ENCODE measurements around the gene DAAM2.

DNA sequence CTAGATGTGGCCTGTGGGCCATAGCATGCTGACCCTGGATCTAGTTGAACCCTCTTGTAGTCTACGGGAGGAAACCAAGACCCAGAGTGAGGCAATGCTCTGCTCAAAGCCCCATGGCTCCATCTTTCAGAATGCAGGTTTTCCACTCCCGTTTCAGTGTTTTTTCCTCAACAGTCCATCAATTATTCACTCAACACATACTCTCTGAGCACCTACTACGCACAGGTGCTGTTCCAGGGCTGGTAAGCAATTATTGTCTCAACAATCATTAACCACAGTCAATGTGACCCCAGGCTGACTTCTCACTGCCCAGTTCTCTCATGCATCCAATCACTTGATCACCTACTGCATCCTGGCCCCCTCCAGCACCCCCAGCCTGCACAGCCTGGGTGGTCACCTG lies 122.1 kb downstream of the DAAM2 start:
- TF ChIP-seq, protein P1, sequence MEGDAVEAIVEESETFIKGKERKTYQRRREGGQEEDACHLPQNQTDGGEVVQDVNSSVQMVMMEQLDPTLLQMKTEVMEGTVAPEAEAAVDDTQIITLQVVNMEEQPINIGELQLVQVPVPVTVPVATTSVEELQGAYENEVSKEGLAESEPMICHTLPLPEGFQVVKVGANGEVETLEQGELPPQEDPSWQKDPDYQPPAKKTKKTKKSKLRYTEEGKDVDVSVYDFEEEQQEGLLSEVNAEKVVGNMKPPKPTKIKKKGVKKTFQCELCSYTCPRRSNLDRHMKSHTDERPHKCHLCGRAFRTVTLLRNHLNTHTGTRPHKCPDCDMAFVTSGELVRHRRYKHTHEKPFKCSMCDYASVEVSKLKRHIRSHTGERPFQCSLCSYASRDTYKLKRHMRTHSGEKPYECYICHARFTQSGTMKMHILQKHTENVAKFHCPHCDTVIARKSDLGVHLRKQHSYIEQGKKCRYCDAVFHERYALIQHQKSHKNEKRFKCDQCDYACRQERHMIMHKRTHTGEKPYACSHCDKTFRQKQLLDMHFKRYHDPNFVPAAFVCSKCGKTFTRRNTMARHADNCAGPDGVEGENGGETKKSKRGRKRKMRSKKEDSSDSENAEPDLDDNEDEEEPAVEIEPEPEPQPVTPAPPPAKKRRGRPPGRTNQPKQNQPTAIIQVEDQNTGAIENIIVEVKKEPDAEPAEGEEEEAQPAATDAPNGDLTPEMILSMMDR (conservative IDR thresholded peaks at IDR 0.05; ENCODE audit: low read length) = no peak
- no peak for TF ChIP-seq EZH2phosphoT487 (IDR thresholded peaks at IDR 0.05; ENCODE audit: borderline replicate concordance)

Measured in Loucy (cell line).